HG02943 (cell line): Measurements from ENCODE around the gene XRCC4.

ENCODE experiments used
- ATAC-seq: cut with Tn5 transposase; IDR thresholded peaks from one replicate; pipeline ENCODE4 v1.9.1; 2021; ENCODE audit warnings: mild to moderate bottlenecking, low read depth, moderate library complexity; ENCODE audit not compliant: unreplicated experiment

The XRCC4 gene

DNA sequence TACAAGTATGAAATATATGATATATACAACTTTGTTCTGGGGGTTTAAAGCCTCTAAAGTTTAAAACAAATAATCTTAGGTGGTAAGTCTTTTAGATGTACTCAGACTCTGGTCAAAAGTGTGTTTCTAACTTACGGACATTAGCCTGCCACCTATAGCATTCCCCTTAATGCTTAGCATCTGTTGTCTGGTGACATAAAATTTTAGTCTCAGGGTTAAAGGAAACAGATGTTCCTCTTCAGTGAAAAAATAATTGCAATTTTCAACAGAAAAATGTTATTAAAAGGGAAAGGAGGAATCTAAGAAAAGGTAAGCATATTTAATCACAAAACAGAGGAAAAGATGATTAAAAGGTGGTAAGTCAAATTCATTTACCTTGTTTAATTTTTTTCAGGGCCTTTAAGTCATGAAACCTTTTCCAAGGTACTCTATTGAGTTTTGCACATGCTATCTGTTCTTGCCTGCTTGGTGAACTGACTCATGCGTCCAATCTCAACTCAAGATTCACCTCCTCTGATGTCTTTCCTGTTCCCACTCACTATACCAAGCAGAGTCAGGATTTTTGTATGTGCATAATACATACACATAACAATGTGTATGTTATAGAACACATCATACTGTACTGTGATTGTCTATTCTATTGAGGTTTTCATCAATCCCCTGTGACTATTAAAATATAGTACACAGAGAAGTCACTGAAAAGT lies 8.1 kb upstream of the XRCC4 start:
- no peak for ATAC-seq

DNA sequence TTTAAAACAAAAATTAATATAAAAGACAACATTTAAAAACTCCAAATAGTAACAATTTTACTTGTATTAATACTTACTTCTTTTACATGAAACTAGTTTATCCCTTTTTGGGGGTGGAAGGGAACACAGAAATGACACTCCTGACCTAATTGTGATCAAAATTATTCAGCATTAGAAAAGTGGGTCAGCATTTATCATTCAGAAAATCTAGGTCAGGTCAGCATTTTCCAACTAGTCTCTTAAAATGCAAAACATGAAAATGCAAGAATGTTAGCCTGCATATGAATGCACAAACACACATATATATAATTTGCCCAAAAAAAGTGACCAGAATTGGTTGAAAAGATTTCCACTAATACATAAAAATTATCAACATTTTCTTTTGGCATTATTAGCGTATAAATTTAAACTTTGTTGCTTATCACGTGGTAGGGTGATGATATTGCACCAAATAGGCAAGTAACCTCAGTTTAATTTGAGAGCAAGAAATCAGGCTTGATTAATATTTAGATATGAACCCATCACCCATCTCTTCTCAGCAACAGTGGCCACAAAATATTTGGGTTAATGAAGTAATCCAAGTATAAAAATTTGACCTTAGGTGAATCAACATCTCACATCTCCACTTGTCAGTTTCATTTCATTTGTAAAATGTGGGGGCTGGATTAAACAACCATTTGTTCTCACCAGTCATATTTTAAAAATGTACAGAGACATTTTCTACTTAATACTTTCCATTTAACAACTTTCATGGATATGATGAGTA lies 5.9 kb upstream of the XRCC4 start:
- no peak for ATAC-seq

DNA sequence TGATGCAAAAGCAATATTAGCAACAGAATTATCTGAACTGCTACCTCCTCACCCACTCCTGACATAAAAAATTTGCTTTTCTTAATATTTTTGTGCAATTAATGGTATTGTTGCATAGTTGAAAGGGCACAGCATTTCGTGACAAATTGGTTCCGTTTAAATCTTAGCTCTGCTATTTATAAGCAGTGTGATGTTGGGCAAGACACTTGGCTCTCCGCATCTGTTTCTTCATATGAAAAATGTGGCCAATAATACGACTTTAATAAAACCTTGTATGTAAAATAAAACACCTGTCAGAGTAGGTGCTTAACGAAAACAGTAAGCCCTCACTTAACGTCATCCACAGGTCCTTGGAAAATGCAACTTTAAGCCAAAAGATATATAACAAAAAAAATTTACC lies 4.4 kb upstream of the XRCC4 start:
- ATAC-seq = no peak

DNA sequence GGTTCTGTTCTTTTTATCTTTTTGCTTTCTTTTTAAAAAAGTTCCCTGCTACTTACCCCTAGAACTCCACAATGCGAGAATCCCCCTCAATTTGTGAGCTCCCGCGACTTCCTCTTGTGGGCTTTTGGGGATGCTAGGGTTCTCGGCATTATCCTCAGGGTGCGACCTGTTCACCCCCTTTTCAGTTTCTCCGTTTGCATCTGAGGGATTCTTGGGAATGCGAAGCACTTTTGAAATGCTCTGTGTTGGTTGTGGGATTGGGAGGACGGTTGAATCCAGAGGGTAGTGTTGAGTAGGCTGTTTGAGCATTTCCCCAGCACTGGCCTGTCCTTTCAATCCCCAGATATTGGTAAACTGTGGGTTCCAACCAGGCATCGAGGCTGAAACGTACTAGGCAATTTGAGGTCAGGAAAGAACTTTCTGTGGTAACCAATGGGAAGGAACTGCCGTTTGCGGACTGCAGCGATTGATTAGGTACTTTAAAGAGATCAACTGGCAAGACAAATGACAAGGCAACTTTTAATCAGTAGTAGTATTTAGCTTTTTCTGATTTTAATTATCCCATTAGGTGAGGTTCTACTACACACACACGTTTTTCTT lies 415 bp downstream of the XRCC4 start:
- peak; percentile 1 for ATAC-seq

DNA sequence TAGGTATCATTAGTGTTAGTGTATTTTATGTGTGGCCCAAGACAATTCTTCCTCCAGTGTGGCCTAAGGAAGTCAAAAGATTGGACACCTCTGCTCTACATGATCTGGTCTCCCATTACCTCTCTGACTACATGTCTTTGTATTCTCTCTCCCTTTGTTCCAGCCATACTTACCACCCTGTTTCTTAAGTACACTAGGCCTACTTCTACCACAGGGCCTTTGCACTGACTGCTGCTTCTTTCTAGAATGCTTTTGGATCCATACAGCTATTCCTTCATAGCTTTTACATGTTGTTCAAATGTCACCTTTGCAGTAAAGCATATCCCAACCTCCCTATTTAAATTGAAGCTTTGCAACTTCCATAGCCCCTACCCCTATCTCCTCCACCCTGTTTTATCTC lies 5.4 kb downstream of the XRCC4 start:
- no peak for ATAC-seq

DNA sequence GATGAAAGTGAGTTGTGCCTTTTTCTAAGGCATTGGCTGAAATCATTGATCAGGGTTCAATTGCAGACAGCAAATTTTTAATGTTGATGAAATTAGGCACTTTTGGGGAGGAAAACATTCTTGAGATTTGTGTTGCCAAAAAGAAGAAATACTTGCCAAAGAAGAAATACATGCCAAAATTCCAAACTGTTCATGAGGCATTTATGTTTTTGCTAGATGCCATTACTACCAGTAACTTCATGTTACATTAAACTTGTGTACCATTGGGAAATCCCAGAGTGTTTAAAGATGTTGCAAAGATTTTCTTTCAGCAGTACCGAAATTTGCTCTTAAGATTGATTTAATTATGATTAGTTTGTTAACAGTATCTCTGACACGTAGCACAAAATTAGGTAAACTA lies 7.0 kb downstream of the XRCC4 start:
- no peak for ATAC-seq

DNA sequence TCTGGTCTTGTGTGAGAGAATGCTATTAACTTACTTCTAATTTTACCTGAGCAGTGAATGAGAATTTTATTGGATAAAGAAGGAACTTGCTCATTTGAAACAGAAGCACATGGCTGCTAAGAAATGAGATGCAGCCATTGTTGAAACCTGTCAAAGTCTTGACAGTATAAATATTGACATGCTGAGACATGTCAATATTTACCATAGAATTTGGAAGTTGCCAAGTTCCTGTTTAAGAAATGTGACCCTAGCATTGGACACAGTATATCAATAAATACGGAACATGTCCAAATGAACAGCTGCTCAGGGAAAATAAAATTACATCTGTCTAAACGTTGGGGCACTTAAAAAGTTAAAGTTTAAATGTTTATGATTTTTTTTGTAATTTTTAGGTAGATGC lies 7.8 kb downstream of the XRCC4 start:
- no peak for ATAC-seq

DNA sequence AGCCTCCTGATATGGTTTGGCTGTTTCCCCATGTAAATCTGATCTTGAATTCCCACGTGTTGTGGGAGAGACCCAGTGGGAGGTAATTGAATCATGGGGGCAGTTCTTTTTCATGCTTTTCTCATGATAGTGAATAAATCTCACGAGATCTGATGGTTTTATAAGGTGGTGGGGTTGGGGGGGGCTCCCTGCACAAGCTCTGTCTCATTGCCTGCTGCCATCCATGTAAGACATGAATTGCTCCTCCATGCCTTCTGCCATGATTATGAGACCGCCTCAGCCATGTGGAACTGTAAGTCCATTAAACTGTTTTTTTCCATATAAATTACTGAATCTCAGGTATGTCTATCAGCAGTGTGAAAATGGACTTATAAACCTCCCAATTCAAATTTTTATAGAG lies 12.8 kb downstream of the XRCC4 start:
- ATAC-seq = no peak

DNA sequence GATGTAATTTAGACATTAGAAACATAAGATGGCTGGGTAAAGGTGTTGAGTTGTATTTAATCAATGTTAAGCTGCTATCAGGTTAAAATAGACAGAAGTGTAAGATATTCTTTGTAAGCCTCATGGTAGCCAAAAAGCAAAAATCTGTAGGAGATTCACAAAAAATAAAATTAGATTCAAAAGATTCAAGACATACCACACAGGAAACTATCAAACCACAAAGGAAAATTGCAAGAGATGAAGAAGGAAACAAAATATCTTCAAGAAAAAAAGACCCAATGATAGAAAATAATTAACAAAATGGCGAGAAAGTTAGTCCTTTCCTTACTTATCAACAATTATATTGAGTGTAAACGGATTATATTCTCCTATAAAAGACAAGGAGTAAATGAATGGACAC lies 15.3 kb downstream of the XRCC4 start:
- no peak for ATAC-seq

DNA sequence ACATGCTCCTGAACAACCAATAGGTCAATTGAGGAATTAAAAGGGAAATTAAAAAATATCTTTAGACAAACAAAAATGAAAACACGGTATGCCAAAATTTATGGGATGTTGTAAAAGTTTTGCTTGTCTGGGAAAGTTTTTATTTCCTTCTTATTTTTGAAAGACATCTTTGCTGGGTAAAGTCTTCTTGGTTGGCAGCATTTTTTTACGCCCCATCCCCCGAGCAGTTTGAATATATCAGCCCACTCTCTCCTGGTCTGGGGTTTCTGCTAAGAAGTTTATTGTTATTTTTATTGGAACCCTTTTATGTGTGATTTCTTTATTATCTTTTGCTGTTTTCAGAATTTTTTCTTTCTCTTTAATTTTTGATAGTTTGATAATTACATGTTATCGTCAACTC lies 16.3 kb downstream of the XRCC4 start:
- no peak for ATAC-seq

DNA sequence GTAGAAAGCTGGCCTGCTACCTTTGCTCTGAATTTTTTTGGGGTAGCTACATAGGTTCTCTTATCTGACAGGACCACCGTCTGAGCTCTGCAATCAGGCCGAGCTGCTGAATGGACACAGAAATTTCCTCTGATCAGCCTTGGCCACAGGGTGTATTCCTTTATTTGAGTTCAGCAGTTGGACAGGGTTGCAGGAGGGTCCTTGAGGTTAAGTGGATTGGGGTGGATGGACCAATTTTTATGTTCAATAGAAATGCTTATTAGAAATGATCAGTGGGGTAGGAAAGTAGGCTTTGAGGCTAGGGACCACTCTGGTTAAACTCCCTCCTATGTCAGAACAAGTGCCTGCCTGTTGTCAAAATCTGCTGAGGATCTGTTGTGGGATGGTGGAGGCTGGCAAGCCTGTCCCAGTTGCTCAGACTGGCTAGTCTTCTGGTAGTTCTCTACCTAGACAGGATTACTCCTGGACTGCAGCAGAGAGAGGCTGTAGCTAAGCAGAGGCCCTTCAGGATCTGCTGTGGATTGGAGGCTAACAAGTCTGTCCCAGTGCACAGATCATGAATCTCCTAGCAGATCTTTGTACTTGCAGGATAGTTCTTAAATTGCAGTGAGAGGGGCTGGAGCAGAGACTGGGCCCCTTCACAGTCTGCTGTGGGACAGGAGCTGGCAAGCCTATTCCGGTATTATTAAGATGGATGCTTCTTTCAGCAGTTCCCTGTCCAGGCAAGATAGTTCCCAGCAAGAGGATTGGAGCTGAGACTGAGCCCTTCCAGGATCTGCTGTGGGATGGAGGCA lies 18.0 kb downstream of the XRCC4 start:
- ATAC-seq = no peak

DNA sequence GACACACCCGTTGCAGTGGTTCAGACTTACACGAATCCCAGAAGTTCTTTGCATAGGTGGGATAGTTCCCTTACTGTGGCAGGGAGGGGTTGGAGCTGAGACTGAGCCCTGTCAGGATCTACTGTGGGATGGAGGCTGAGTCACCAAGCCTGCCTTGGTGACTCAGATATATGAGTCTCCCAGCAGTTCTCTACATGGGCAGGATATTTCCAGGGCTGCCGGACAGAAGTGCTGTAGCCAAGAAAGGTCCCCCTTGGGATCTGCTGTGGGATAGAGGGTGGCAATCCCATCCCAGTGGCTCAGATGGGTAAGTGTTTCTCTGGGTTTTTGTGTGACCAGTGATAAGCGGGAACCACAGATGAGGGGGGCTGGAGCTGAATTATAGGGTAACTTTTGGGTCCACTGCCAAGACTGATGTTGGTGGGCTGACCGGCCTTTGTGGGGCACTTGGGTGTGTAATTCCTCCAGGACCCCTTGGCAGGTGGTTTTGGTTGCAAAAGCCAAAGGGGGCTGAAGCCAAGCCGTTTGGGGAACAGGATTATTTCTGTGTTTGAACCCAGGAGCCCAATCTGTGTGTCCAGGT lies 18.7 kb downstream of the XRCC4 start:
- ATAC-seq = no peak

DNA sequence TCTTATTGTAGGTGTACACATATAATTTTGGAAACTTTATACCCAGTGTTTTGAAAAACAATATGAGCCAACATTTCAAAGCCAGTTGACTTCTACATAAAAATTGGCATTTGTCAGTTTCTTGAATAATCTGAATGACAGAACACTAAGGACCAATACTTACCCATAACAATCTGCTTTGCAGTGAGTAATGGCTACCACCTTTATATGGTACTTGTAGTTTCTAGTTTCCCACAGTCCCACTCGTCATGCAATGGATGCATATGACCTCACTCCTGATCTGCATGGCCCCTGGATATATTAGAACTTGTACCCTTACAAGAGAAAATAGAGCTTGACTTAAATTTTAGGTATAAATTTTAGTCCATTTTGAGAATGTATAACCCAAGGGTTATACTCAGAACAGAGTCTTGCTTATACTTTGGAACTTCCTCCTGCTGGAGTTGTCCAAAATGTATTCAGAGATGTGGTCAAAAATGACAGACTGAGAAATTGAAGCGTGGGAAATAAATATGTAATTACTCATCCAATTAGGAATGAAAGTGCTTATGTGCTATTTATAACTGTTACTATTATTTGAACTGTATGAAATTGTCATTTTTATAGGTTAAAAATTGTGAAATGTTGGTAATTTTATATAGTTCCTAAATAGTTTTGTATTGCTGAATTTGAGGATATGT lies 19.5 kb downstream of the XRCC4 start:
- no peak for ATAC-seq

DNA sequence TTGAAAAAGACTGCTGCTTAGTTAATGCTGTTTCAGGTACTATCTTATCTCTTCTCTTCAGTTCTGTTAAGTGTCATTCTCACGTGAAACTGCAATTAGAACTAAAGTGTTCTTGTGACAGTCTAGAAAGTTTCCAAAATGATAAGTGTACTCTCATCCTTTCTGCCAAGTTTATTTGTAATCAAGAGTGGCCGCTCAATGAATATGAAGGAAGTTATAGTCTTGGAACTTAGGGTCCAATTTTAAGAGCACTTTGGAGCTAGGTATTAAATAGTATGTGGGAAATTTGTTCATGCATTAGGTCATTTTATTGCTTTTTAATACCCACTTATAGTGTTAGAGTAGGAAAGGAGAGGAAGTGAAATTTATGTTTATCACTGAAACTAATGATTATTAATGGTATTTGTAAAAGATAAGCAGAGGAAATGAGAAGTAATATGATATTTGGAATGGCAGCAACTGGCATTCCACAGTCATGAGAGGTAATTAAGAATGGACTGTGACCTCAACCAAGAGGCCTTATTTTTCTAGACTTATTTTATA lies 20.4 kb downstream of the XRCC4 start:
- no peak for ATAC-seq

DNA sequence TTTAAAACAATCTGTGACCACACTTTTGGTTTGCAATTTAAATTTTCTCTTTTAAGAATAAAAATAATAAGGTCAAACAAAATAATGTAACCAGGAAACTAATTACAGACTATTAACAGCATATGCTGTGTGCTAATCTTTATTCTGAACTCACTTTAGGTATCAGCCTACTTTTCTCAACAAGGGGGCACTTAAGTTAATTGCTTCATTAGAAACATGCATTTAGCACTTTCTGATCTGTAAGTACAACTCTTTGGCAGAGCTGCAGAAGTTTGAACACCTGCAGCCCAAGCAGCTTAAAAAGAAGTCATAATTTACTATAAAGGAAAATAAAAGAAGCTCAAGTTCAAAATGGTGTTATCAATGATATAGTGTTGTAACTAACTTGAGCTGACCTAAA lies 21.7 kb downstream of the XRCC4 start:
- no peak for ATAC-seq

DNA sequence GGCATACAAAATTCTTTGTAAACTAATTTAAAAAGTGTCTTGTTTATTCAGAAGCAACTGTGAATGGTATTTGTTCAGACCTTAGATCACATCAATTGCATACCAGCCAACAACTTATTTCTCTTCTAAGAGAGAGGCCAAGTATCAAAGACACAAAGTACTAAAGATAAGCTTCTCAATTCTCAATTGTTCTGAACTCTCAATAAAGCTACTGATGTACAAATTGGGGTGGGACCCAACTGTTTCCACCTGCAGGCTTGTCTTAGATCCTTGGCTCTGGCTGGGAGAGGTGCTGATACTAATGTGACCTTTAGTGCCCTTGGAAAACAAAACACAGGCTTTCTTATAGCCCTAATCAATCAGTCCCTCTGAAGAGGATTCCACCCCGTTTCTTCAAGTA lies 22.1 kb downstream of the XRCC4 start:
- ATAC-seq = no peak

DNA sequence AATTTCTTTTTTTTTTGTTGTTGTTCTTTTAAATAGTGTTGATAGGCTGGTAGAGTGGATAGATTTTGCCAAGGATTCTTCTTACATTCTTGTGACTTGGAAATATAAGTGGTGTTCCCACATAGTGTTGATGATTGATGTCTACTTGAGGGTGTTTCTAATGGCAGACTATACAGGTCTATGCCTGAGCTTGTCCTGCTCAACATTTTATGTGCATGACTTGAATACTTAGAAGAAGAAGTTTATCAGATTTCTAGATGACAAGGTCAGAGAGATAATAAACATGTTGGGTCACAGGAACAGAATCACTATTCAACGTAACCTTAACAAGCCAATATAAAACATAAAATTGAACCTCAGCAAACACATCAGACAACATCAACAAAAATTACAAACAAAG lies 24.2 kb downstream of the XRCC4 start:
- no peak for ATAC-seq

DNA sequence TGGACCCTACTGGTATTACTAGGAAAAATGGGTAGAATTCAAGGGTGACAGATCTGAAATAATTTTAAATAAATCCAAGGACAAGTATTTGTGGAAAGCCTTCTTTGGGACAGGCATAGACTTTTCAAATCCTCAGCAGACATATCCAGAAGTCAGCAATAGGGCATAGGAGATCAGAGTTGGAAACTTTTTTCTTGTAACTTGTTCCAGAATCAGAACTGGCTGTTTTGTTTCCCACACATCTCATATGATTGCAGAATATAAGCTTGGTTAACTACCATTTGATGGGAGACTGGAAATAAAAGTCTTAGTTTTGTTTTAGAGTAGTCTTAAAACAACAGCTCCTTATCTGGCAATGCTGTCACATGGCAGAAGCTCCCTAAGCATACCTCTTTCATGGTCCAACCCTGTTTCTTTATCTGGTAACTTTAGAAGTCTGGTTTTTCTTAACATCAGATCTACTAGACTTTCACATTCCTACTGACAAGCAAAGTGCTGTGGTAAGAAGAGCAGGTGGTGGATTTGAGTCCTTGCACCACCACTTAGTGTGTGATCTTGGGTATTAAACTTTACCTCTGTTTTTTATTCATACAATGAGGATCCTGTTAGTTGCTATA lies 25.1 kb downstream of the XRCC4 start:
- no peak for ATAC-seq

DNA sequence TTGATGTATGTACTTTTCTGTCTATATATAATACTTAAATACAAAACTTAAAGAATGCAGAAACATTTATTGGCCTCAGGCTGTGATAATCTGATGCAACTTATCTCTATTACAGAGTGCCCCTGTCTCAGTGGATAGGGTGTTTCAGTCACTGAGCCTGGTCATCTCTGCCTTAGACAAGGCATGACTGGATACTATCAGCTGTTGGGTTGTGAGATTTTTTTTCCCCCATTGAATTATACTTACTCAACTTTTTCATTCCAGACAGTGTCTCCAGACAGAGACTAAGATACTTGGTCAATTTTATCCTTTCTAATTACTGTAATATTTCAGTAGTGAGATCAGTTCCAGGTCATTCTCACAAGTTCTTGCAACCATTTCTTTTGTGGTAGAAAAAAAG lies 26.7 kb downstream of the XRCC4 start:
- ATAC-seq = no peak
